ENCODE measurements around the gene RFX8. TPM values are rescaled to one million over a fixed set of nuclear protein-coding genes. Genes with fewer than 3 reads are reported as not detected.
A peak's percentile ranks its signal among the peaks of the same experiment; 100 is the strongest.

The RFX8 gene
- total RNA-seq, 1 experiment from 2014 or later: not detected

DNA sequence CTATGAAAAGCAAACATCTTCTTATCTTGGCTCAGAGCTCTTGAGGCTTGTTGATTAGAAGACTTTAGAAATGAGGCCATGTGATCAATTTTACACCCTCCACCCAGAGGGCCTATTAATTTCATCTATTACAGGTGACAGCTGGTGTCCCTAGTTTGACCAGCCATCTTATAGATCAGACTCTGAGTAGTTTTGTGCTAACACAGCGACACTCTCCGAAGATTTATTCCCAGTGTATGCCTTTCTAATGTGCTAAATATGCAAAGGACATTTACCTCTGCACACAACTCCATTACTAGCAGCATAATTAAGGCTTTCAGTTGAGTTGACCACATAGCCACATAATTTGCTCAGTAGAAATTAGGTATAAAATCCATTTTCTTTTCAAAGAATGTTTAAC, 2.6 kb upstream of the RFX8 start:
- H3K27ac Mint-ChIP-seq (ENCODE audit: low read depth, unreplicated experiment): no peak overlapping the region
- BruUV-seq (replicated peaks): no TSS peak
- H3K4me3 Mint-ChIP-seq (ENCODE audit: unreplicated experiment): no peak overlapping the region
- TF ChIP-seq, protein P1, sequence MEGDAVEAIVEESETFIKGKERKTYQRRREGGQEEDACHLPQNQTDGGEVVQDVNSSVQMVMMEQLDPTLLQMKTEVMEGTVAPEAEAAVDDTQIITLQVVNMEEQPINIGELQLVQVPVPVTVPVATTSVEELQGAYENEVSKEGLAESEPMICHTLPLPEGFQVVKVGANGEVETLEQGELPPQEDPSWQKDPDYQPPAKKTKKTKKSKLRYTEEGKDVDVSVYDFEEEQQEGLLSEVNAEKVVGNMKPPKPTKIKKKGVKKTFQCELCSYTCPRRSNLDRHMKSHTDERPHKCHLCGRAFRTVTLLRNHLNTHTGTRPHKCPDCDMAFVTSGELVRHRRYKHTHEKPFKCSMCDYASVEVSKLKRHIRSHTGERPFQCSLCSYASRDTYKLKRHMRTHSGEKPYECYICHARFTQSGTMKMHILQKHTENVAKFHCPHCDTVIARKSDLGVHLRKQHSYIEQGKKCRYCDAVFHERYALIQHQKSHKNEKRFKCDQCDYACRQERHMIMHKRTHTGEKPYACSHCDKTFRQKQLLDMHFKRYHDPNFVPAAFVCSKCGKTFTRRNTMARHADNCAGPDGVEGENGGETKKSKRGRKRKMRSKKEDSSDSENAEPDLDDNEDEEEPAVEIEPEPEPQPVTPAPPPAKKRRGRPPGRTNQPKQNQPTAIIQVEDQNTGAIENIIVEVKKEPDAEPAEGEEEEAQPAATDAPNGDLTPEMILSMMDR (IDR thresholded peaks at IDR 0.05; ENCODE audit: unreplicated experiment): no peak
- ChIA-PET POLR2A (no interaction called here), CTCF (interaction anchor here (0.6 kb wide), 1 partner anchor 222 kb away, joined by 3 read pairs; no protein-coding TSS in a partner anchor)
- H3K9me3 Mint-ChIP-seq (ENCODE audit: unreplicated experiment): no peaks in the 10 kb centered on the region
- H3K27me3 Mint-ChIP-seq (ENCODE audit: insufficient read depth, unreplicated experiment): no peaks in the 10 kb centered on the region
- no peaks in the 10 kb centered on the region for H3K4me1 Mint-ChIP-seq (ENCODE audit: insufficient read depth, unreplicated experiment)
- no peak for DNase-seq (ENCODE audit: unreplicated experiment)
- H3K36me3 Mint-ChIP-seq (ENCODE audit: insufficient read depth, unreplicated experiment): no peaks in the 10 kb centered on the region
- intact Hi-C loops (cut with micrococcal nuclease): loop anchor here (5.0 kb wide), 1 partner anchor 45 kb away; no protein-coding TSS in a partner anchor

DNA sequence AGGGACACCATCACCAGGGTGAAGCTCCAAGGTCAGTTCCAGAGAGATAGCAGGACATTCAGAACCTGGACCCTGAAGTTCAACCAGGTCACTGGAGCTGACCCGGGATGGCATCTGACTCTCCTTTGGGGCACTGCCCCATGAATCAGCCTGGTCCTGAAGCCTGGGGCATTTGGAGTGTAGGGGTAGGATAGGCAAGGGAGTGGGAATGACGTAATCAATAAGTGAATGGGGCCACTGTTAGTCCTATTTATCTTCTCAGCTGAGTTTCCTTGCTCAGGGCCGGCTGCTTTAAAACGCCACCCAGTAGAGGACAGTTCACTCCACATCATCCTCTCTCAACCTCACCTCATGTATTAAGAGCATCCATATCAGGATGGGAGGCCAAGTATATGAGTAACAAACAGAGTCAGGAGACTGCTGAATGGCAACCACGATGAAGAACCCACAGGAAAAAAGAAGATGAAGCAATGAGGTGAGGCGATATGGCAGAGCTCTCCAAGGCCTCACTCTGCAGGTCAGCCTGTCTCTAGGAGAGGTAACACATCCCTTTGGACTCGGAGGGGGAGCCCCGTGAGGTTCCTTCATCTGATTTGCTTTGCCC, 1.8 kb upstream of the RFX8 start:
- H3K4me3 Mint-ChIP-seq (ENCODE audit: unreplicated experiment): no peak overlapping the region
- DNase-seq (ENCODE audit: unreplicated experiment): no peak
- H3K27me3 Mint-ChIP-seq (ENCODE audit: insufficient read depth, unreplicated experiment): no peaks in the 10 kb centered on the region
- H3K27ac Mint-ChIP-seq (ENCODE audit: low read depth, unreplicated experiment): no peak overlapping the region
- intact Hi-C loops (cut with micrococcal nuclease): loop anchor here (5.0 kb wide), 1 partner anchor 44 kb away; no protein-coding TSS in a partner anchor
- ChIA-PET CTCF (interaction anchor here (0.6 kb wide), 1 partner anchor 223 kb away, joined by 3 read pairs; no protein-coding TSS in a partner anchor), POLR2A (no interaction called here)
- H3K4me1 Mint-ChIP-seq (ENCODE audit: insufficient read depth, unreplicated experiment): no peaks in the 10 kb centered on the region
- TF ChIP-seq, protein P1 (IDR thresholded peaks at IDR 0.05; ENCODE audit: unreplicated experiment): no peak
- H3K36me3 Mint-ChIP-seq (ENCODE audit: insufficient read depth, unreplicated experiment): no peaks in the 10 kb centered on the region
- H3K9me3 Mint-ChIP-seq (ENCODE audit: unreplicated experiment): no peaks in the 10 kb centered on the region
- no TSS peak for BruUV-seq (replicated peaks)

DNA sequence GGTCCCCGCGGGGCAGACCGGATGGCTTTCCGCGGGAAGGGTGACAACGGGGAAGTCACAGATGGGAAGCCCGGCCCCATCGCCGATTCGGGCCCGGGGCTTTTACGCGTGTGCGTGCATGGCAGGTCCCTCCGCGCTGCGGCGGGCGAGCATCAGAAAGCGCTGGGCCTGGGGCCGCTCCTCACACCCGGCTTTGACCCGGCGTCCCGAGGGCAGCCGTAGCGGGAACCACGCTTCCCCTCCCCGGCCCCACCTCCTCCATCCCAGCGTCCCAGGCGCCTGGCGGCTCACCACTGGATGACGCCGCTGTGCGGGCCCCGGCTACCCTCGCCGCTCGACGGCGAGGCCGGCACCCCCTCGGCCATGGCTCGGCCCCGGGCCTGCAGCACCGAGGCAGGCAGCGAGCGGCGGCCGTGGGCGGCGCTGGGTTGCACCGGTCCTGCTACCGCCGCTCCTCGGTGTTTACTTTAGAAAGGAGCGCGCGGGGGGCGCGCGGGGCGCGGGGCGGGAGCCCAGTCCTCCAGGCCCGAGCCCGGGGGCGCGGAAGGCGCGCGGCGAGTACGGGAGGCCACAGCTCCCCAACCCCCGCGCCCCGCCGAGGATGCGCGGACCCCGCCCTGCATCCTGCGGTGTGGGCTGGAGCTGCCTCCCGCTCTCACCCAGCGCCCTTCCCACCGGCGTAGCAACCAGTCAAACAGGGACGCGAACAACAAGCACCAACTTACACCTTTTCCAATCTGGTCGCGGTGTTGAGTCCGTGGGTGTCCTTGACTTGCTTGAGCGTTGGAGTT, 806 bp downstream of the RFX8 start:
- BruUV-seq (replicated peaks): no TSS peak
- POLR2A ChIA-PET: interaction anchor here (0.7 kb wide), 1 partner anchor 309 kb away, joined by 3 read pairs; no protein-coding TSS in a partner anchor
- H3K4me1 Mint-ChIP-seq (ENCODE audit: insufficient read depth, unreplicated experiment): no peaks in the 10 kb centered on the region
- DNase-seq (ENCODE audit: unreplicated experiment): peak; percentile 16
- H3K4me3 Mint-ChIP-seq (ENCODE audit: unreplicated experiment): peak overlapping the region; percentile 55
- no peak overlapping the region for H3K27ac Mint-ChIP-seq (ENCODE audit: low read depth, unreplicated experiment)
- intact Hi-C loops (cut with micrococcal nuclease): no loop called here
- H3K36me3 Mint-ChIP-seq (ENCODE audit: insufficient read depth, unreplicated experiment): no peaks in the 10 kb centered on the region
- CTCF ChIA-PET: interaction anchor here (0.6 to 0.9 kb wide), 2 partner anchors 8 to 1040 kb away, joined by 3 to 5 read pairs; no protein-coding TSS in a partner anchor
- H3K9me3 Mint-ChIP-seq (ENCODE audit: unreplicated experiment): no peaks in the 10 kb centered on the region
- TF ChIP-seq, protein P1 (IDR thresholded peaks at IDR 0.05; ENCODE audit: unreplicated experiment): no peak
- no peaks in the 10 kb centered on the region for H3K27me3 Mint-ChIP-seq (ENCODE audit: insufficient read depth, unreplicated experiment)

DNA sequence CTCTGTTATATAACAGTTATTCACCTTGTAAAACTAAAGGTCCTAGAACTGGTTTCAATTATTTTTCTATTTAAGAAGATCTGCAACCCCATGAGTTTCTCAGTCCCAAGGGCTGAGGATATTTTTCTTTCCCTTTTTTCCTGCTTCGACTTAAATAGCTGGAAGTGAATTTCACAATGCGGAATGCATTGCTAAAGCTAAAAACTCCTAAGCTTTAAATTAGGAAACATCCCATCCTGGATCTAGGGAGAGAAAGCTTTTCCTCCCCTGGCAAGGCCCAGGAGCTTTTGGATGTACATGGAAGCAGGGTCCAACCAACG, 1.4 kb downstream of the RFX8 start:
- Mint-ChIP-seq H3K27ac (ENCODE audit: low read depth, unreplicated experiment) (no peak overlapping the region), H3K4me3 (ENCODE audit: unreplicated experiment) (peak overlapping the region; percentile 55), H3K9me3 (ENCODE audit: unreplicated experiment) (no peaks in the 10 kb centered on the region), H3K27me3 (ENCODE audit: insufficient read depth, unreplicated experiment) (no peaks in the 10 kb centered on the region), H3K4me1 (ENCODE audit: insufficient read depth, unreplicated experiment) (no peaks in the 10 kb centered on the region), H3K36me3 (ENCODE audit: insufficient read depth, unreplicated experiment) (no peaks in the 10 kb centered on the region)
- no TSS peak for BruUV-seq (replicated peaks)
- TF ChIP-seq, protein P1 (IDR thresholded peaks at IDR 0.05; ENCODE audit: unreplicated experiment): no peak
- peak; percentile 7 for DNase-seq (ENCODE audit: unreplicated experiment)
- POLR2A ChIA-PET: interaction anchor here (0.7 kb wide), 1 partner anchor 309 kb away, joined by 3 read pairs; no protein-coding TSS in a partner anchor
- intact Hi-C loops (cut with micrococcal nuclease): no loop called here
- CTCF ChIA-PET: interaction anchor here (0.6 to 0.9 kb wide), 2 partner anchors 9 to 1040 kb away, joined by 3 to 5 read pairs; no protein-coding TSS in a partner anchor

All from MCF 10A (cell line).